GM19043 (cell line): ENCODE data around the gene RABGEF1.
"Not testable (repeated sequence)": the region's sequence is repeated elsewhere in the genome, so short reads cannot be mapped to it uniquely, and the experiment has no call there.

ENCODE experiments used
- ATAC-seq: cut with Tn5 transposase; IDR thresholded peaks from one replicate; pipeline ENCODE4 v1.9.1; 2021; ENCODE audit warnings: low read depth; ENCODE audit not compliant: unreplicated experiment

Gene RABGEF1

GRCh38 chr7:66763633-66764355 lies 23.3 kb downstream of the RABGEF1 start:
- ATAC-seq, result not testable (repeated sequence)

- not testable (repeated sequence) for ATAC-seq
Measured at GRCh38 chr7:66764905-66765304, 24.4 kb downstream of the RABGEF1 start.

GRCh38 chr7:66765322-66766025 lies 24.9 kb downstream of the RABGEF1 start:
- ATAC-seq, result not testable (repeated sequence)

- no peak for ATAC-seq
Measured at GRCh38 chr7:66766041-66766440, 25.5 kb downstream of the RABGEF1 start.

- ATAC-seq, result not testable (repeated sequence)
Measured at GRCh38 chr7:66767486-66767885, 27.0 kb downstream of the RABGEF1 start.

- ATAC-seq, result no peak
Measured at GRCh38 chr7:66768865-66769832, 28.6 kb downstream of the RABGEF1 start.

GRCh38 chr7:66769833-66770512 lies 29.4 kb downstream of the RABGEF1 start:
- no peak for ATAC-seq

- no peak for ATAC-seq
Measured at GRCh38 chr7:66771795-66772194, 31.3 kb downstream of the RABGEF1 start.

- ATAC-seq, result not testable (repeated sequence)
Measured at GRCh38 chr7:66773744-66774143, 33.2 kb downstream of the RABGEF1 start.

- not testable (repeated sequence) for ATAC-seq
Measured at GRCh38 chr7:66776383-66776782, 35.9 kb downstream of the RABGEF1 start.

- no peak for ATAC-seq
Measured at GRCh38 chr7:66776800-66777442, 36.4 kb downstream of the RABGEF1 start.

- ATAC-seq, result no peak
Measured at GRCh38 chr7:66778201-66778600, 37.7 kb downstream of the RABGEF1 start.

GRCh38 chr7:66779669-66780409 lies 39.3 kb downstream of the RABGEF1 start:
- no peak for ATAC-seq

- no peak for ATAC-seq
Measured at GRCh38 chr7:66781408-66782090, 41.0 kb downstream of the RABGEF1 start.

- not testable (repeated sequence) for ATAC-seq
Measured at GRCh38 chr7:66782875-66783274, 42.3 kb downstream of the RABGEF1 start.

- not testable (repeated sequence) for ATAC-seq
Measured at GRCh38 chr7:66783887-66784595, 43.5 kb downstream of the RABGEF1 start.

- no peak for ATAC-seq
Measured at GRCh38 chr7:66790196-66790595, 49.7 kb downstream of the RABGEF1 start.

- ATAC-seq, result no peak
Measured at GRCh38 chr7:66790725-66791124, 50.2 kb downstream of the RABGEF1 start.
